Measurements from ENCODE around the gene SMYD3. TPM values are rescaled to one million over a fixed set of nuclear protein-coding genes. Genes with fewer than 3 reads are reported as not detected.

SMYD3 gene
- polyA plus RNA-seq, 1 donor from 2014 or later = 48.6 TPM

- Histone ChIP-seq H3K27me3 (ENCODE audit: insufficient read depth, low read depth, low read length) (no peaks in the 10 kb centered on the region), H3K4me3 (ENCODE audit: low read length) (no peak overlapping the region), H3K9me3 (ENCODE audit: low read length) (no peaks in the 10 kb centered on the region), H3K36me3 (ENCODE audit: insufficient read depth, low read length) (no peaks in the 10 kb centered on the region), H2AFZ (ENCODE audit: low read depth, low read length) (no peak overlapping the region), H3K4me2 (ENCODE audit: low read length) (no peak overlapping the region), H3K9me2 (ENCODE audit: insufficient read depth, low read length) (no peaks in the 10 kb centered on the region), H3F3A (ENCODE audit: insufficient read depth, low read length, poor library complexity, severe bottlenecking) (no peaks in the 10 kb centered on the region), H3K9ac (ENCODE audit: low read length) (no peak overlapping the region), H3K27ac (ENCODE audit: low read length) (peak overlapping the region; percentile 20), H3K79me2 (replicated peaks; ENCODE audit: insufficient read depth, low read length) (no peaks in the 10 kb centered on the region), H4K20me1 (ENCODE audit: insufficient read depth) (no peaks in the 10 kb centered on the region)
- no peak for TF ChIP-seq EZH2 (IDR thresholded peaks at IDR 0.05; ENCODE audit: borderline replicate concordance, insufficient read depth, low read length, poor library complexity, severe bottlenecking)
- TF ChIP-seq RAD21 (conservative IDR thresholded peaks at IDR 0.05) = no peak
- TF ChIP-seq CTCF (IDR thresholded peaks at IDR 0.05; ENCODE audit: poor library complexity, severe bottlenecking) = no peak
- TF ChIP-seq POLR2AphosphoS5 (IDR thresholded peaks at IDR 0.05) = no peak
- TF ChIP-seq TAF1 (IDR thresholded peaks at IDR 0.05; ENCODE audit: low read depth) = no peak
- TF ChIP-seq SMC3 (conservative IDR thresholded peaks at IDR 0.05; ENCODE audit: poor library complexity) = no peak
- no peak for TF ChIP-seq REST (IDR thresholded peaks at IDR 0.05; ENCODE audit: borderline replicate concordance)
- TF ChIP-seq EP300 (conservative IDR thresholded peaks at IDR 0.05; ENCODE audit: poor library complexity, severe bottlenecking) = no peak
- TF ChIP-seq MXI1 (conservative IDR thresholded peaks at IDR 0.05; ENCODE audit: poor library complexity, severe bottlenecking) = no peak
These were observed 806.4 kb downstream of the SMYD3 start for GRCh38 chr1:245700631-245701030.

Small RNA genes within 50 kb of the gene (small RNA-seq; reads per million reads assigned to genes)
- 0 reads per million in 3 experiments for gene AL356583.2
- 0 to 1.2 (median 0) reads per million in 3 experiments for gene RF00019
- gene RNU6-1283P = 0 reads per million in 3 experiments

Other genes starting within 250 kb of the SMYD3 start
- 15.0 and 19.2 TPM in 2 replicates for gene TFB2M, start 59.0 kb upstream of the SMYD3 start, polyA plus RNA-seq
- 23.7 and 26.3 TPM in 2 replicates for gene CNST, start 59.2 kb upstream of the SMYD3 start, polyA plus RNA-seq
- 94.2 and 98.5 TPM in 2 replicates for gene SCCPDH, start 217.1 kb upstream of the SMYD3 start, polyA plus RNA-seq

Data from neural cell (in vitro differentiated cells).